ENCODE results near the gene CEL. TPM values are rescaled to one million over a fixed set of nuclear protein-coding genes. Genes with fewer than 3 reads are reported as not detected.

Gene CEL
- total RNA-seq, 1 experiment from 2014 or later = 6.6 TPM

- TF ChIP-seq AFF4 (CRISPR knock-in tag; IDR thresholded peaks at IDR 0.05; ENCODE audit: borderline replicate concordance) (no peak), RELA (CRISPR knock-in tag; IDR thresholded peaks at IDR 0.05; ENCODE audit: borderline replicate concordance) (0 out of 2 replicates have a peak, but pooled peaks have one; percentile 22), ETV6 (CRISPR knock-in tag; IDR thresholded peaks at IDR 0.05) (peak; percentile 75; the same call in 1 of the 2 replicates), SMAD3 (CRISPR knock-in tag; IDR thresholded peaks at IDR 0.05; ENCODE audit: borderline replicate concordance) (peak; percentile 52; the same call in 1 of the 2 replicates), PRRX2 (CRISPR knock-in tag; IDR thresholded peaks at IDR 0.05) (no peak), ATF2 (CRISPR knock-in tag; IDR thresholded peaks at IDR 0.05; ENCODE audit: borderline replicate concordance, low read depth) (0 out of 2 replicates have a peak, but pooled peaks have one; percentile 28), NR1H2 (CRISPR knock-in tag; IDR thresholded peaks at IDR 0.05) (no peak), KAT7 (CRISPR knock-in tag; IDR thresholded peaks at IDR 0.05; ENCODE audit: borderline replicate concordance) (0 out of 2 replicates have a peak, but pooled peaks have one; percentile 64), GRHL2 (CRISPR knock-in tag; IDR thresholded peaks at IDR 0.05; ENCODE audit: insufficient replicate concordance, severe bottlenecking) (no peak), ATF3 (CRISPR knock-in tag; conservative IDR thresholded peaks at IDR 0.05) (no peak), JUN (CRISPR knock-in tag; IDR thresholded peaks at IDR 0.05) (0 out of 2 replicates have a peak, but pooled peaks have one; percentile 89), ZNF423 (CRISPR knock-in tag; IDR thresholded peaks at IDR 0.05) (no peak), ZNF425 (CRISPR knock-in tag; conservative IDR thresholded peaks at IDR 0.05) (no peak), USF2 (CRISPR knock-in tag; IDR thresholded peaks at IDR 0.05) (no peak), CDX4 (CRISPR knock-in tag; IDR thresholded peaks at IDR 0.05; ENCODE audit: borderline replicate concordance) (no peak), STAT6 (CRISPR knock-in tag; conservative IDR thresholded peaks at IDR 0.05; ENCODE audit: low read depth) (no peak), E2F4 (CRISPR knock-in tag; IDR thresholded peaks at IDR 0.05; ENCODE audit: borderline replicate concordance, low read depth) (peak; percentile 88), ZNF671 (CRISPR knock-in tag; IDR thresholded peaks at IDR 0.05) (no peak; the same call in 1 of the 2 replicates), GTF2I (CRISPR knock-in tag; conservative IDR thresholded peaks at IDR 0.05) (no peak), ESRRA (CRISPR knock-in tag; IDR thresholded peaks at IDR 0.05; ENCODE audit: borderline replicate concordance) (no peak), JAZF1 (CRISPR knock-in tag; IDR thresholded peaks at IDR 0.05) (no peak)
Observed at GRCh38 chr9:133030317-133031129, 31.3 kb upstream of the CEL start, which contains the start of gene GTF3C5 (continued).
